ENCODE data around the gene LARGE1.

DNA sequence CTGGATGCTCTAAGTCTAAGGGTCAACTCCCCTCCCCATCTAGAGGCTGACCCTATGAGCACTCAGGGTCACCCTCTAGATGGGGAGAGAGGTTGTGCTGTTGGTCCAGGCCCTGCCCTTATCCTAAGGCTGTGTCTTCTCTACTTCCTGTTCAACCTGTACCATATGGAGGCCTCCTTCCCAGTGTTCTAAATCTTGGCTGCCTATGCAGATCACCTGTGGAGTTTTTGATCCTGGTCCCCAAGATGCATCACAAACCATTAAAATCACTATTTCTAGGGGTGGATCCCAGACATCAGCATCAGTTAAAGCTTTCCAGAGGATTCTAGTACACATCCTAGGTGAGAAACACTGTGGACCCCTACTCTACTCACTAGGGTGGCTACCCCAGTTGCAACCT lies 26.2 kb downstream of the LARGE1 start:
- TF ChIP-seq, protein P1, sequence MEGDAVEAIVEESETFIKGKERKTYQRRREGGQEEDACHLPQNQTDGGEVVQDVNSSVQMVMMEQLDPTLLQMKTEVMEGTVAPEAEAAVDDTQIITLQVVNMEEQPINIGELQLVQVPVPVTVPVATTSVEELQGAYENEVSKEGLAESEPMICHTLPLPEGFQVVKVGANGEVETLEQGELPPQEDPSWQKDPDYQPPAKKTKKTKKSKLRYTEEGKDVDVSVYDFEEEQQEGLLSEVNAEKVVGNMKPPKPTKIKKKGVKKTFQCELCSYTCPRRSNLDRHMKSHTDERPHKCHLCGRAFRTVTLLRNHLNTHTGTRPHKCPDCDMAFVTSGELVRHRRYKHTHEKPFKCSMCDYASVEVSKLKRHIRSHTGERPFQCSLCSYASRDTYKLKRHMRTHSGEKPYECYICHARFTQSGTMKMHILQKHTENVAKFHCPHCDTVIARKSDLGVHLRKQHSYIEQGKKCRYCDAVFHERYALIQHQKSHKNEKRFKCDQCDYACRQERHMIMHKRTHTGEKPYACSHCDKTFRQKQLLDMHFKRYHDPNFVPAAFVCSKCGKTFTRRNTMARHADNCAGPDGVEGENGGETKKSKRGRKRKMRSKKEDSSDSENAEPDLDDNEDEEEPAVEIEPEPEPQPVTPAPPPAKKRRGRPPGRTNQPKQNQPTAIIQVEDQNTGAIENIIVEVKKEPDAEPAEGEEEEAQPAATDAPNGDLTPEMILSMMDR (IDR thresholded peaks at IDR 0.05; ENCODE audit: insufficient read depth, low read length, poor library complexity, severe bottlenecking), result no peak
- no peak for TF ChIP-seq EZH2phosphoT487 (conservative IDR thresholded peaks at IDR 0.05; ENCODE audit: low read length)

Measured in SU-DHL-6 (cell line).